Retinal pigment epithelial cell (primary cell): ENCODE measurements around the gene TRAK2.

Experiments used
- DNase-seq: peaks from one replicate; pipeline ENCODE4 v3.0.0-alpha.2; 2010; ENCODE audit warnings: low read depth
- H3K4me3 ChIP-seq: 2 replicates; pipeline ENCODE4 v1.5.1; 2011; ENCODE audit warnings: mild to moderate bottlenecking, low read length, control low read depth, moderate library complexity
- TF ChIP-seq, protein P1 (sequence below): conservative IDR thresholded peaks from 2 replicates; pipeline ENCODE4 v1.5.1; 2011; ENCODE audit warnings: low read depth, low read length, control low read depth, inconsistent platforms

TRAK2 gene

DNA sequence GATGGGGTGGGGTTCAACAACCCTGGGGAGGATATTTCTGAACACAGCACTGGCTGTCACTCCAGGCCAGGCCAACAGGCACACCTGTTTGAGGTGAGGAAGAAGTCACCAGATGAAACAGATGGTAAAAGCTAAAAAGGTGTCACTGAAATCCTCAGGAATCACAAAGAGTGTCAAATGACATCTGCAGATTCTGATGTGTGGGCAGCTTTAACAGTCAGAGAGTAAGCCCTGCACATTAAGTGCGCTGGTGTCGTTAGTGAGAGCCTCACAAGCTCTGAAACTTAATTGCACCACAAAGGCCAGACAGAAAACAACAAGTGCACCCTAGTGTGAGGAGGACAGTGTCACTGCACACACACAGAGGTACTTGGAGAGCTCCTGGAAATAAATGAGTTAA is 107.7 kb downstream of the TRAK2 start:
- H3K4me3 ChIP-seq: no peak overlapping the region
- no peak for DNase-seq
- TF ChIP-seq, protein P1, sequence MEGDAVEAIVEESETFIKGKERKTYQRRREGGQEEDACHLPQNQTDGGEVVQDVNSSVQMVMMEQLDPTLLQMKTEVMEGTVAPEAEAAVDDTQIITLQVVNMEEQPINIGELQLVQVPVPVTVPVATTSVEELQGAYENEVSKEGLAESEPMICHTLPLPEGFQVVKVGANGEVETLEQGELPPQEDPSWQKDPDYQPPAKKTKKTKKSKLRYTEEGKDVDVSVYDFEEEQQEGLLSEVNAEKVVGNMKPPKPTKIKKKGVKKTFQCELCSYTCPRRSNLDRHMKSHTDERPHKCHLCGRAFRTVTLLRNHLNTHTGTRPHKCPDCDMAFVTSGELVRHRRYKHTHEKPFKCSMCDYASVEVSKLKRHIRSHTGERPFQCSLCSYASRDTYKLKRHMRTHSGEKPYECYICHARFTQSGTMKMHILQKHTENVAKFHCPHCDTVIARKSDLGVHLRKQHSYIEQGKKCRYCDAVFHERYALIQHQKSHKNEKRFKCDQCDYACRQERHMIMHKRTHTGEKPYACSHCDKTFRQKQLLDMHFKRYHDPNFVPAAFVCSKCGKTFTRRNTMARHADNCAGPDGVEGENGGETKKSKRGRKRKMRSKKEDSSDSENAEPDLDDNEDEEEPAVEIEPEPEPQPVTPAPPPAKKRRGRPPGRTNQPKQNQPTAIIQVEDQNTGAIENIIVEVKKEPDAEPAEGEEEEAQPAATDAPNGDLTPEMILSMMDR: no peak

DNA sequence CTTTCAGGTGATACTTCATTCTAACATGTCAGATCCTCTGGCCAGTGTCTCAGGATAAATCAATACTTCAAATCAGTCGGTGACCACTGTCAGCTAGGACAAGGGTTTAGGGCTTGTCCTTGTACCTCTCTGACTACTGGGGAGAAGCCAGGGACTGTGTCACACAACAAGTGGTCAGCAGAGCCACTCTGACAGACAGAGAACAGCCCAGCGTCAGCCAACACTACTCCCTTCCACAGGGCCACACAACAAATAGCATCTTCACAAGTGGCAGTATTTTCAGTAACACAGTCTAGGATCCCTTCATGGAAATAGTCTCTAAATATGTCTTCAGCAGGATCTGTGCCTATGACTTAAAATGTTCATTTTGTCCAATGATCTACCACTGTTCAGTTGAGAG is 108.3 kb downstream of the TRAK2 start:
- TF ChIP-seq, protein P1: no peak
- no peak for DNase-seq
- no peak overlapping the region for H3K4me3 ChIP-seq

DNA sequence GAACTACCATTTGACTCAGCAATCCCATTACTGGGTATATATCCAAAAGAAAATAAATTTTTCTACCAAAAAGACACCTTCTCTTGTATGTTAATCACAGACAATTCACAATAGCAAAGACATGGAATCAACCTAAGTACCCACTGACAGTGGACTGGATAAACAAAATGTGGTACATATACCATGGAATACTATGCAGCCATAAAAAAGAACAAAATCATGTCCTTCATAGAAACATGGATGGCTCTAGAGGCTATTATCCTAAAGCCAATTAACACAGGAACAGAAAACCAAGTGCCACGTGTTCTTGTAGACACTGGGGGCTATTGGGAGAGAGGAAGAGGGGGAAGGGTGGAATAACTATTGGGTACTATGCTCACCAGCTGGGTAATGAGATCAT is 121.8 kb downstream of the TRAK2 start:
- no peak for DNase-seq
- TF ChIP-seq, protein P1: no peak
- no peak overlapping the region for H3K4me3 ChIP-seq

DNA sequence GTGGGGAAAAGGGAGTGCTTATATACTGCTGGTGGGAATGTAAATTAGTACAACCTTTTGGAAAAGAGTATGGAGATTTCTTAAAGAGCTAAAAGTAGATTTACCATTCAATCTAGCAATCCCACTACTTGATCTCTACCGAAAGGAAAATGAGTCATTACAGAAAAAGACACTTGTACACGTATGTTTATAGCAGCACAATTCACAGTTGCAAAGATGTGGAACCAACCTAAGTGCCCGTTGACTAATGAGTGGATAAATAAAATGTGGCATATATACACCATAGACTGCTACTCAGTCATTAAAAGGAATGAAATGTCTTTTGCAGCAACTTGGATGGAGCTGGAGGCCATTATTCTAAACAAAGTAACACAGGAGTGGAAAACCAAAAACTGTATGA is 123.6 kb downstream of the TRAK2 start:
- DNase-seq: no peak
- TF ChIP-seq, protein P1: no peak
- no peak overlapping the region for H3K4me3 ChIP-seq
